ENCODE data around the gene CCDC40. TPM values are rescaled to one million over a fixed set of nuclear protein-coding genes. Genes with fewer than 3 reads are reported as not detected.

The CCDC40 gene
- total and polyA plus RNA-seq, 2 of the 13 experiments (the other 11 are each of a cell fraction or from before 2014, with no cell fraction given), result 4.1 to 5.5 TPM

GRCh38 chr17:80005360-80006338, 30.8 kb upstream of the CCDC40 start (continued):
- TF ChIP-seq IRF1 (CRISPR knock-in tag; IDR thresholded peaks at IDR 0.05; ENCODE audit: low read depth) (no peak), JUND (CRISPR knock-in tag; IDR thresholded peaks at IDR 0.05) (no peak), JDP2 (CRISPR knock-in tag; IDR thresholded peaks at IDR 0.05; ENCODE audit: borderline replicate concordance) (no peak), ELF1 (CRISPR knock-in tag; IDR thresholded peaks at IDR 0.05) (no peak), GABPB1 (CRISPR knock-in tag; IDR thresholded peaks at IDR 0.05) (no peak), PRDM15 (CRISPR knock-in tag; IDR thresholded peaks at IDR 0.05) (no peak), ZNF678 (CRISPR knock-in tag; IDR thresholded peaks at IDR 0.05) (no peak), ZNF563 (CRISPR knock-in tag; IDR thresholded peaks at IDR 0.05) (no peak), MLX (CRISPR knock-in tag; IDR thresholded peaks at IDR 0.05) (no peak), ZGPAT (CRISPR knock-in tag; IDR thresholded peaks at IDR 0.05) (peak; percentile 66; the same call in 1 of the 2 replicates), HMG20A (CRISPR knock-in tag; IDR thresholded peaks at IDR 0.05; ENCODE audit: borderline replicate concordance) (no peak), ZBTB20 (CRISPR knock-in tag; IDR thresholded peaks at IDR 0.05; ENCODE audit: borderline replicate concordance, low read depth) (no peak), PRPF4 (IDR thresholded peaks at IDR 0.05; ENCODE audit: low read depth, low read length, poor library complexity, severe bottlenecking) (no peak), FOSL2 (CRISPR knock-in tag; IDR thresholded peaks at IDR 0.05) (peak; percentile 50; the same call in 1 of the 2 replicates), FOXO1 (CRISPR knock-in tag; IDR thresholded peaks at IDR 0.05) (no peak), ZNF564 (CRISPR knock-in tag; IDR thresholded peaks at IDR 0.05) (0 out of 2 replicates have a peak, but pooled peaks have one; percentile 31), NFIB (CRISPR knock-in tag; IDR thresholded peaks at IDR 0.05; ENCODE audit: borderline replicate concordance) (no peak), ZNF781 (CRISPR knock-in tag; IDR thresholded peaks at IDR 0.05; ENCODE audit: borderline replicate concordance, not compliant biosample characterization) (peak; percentile 59), ZFP82 (CRISPR knock-in tag; IDR thresholded peaks at IDR 0.05; ENCODE audit: borderline replicate concordance) (no peak), ZNF484 (CRISPR knock-in tag; IDR thresholded peaks at IDR 0.05; ENCODE audit: borderline replicate concordance, low read depth) (no peak), PHF8 (CRISPR knock-in tag; IDR thresholded peaks at IDR 0.05) (peak; percentile 19; the same call in 1 of the 2 replicates), ZSCAN9 (CRISPR knock-in tag; IDR thresholded peaks at IDR 0.05; ENCODE audit: borderline replicate concordance) (peak; percentile 72), SRSF9 (IDR thresholded peaks at IDR 0.05; ENCODE audit: borderline replicate concordance, insufficient read depth, low read depth, low read length, poor library complexity, severe bottlenecking) (no peak)
